Measurements from ENCODE around the gene SLC44A5. TPM values are rescaled to one million over a fixed set of nuclear protein-coding genes. Genes with fewer than 3 reads are reported as not detected.

SLC44A5 gene
- total RNA-seq, 4 donors from 2014 or later: 2.2 to 5.2 (median 3.3) TPM; not detected in 1

DNA sequence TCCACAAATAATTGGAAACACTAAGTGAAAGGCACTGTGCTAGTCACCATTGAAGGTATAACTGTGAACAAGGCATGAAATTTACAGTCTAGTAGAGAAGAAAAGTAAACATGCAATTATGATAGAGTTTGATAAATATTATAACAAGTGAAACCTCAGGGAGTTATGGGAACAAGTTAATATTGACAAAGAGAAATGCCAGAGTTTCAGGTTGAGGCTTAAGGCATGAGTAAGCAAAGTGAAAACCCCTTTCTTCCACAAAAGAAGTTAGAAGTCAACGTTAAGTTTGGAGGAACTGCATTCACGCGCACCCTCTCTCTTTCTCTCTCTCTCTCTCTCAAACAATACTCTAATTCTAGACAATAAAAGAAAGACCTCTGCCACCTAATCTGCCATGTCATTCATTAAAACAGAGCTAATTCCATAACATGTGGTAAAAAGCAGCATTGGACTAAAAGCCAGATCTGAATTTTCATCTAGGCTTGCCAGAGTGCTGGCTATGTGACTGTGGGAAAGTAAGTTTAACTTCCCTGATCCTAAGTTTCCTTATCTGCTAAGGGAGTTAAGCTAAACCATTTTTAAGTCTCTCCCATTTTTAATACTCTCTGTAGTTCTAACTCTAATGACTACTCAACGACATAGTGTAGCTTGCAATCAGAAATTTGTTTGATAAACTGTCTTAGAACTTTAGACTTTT, 22.0 kb downstream of the SLC44A5 start:
- intact Hi-C loops (cut with DNase I; ENCODE audit: low total_unique reads): no loop called here
- Histone ChIP-seq H3K27me3 (no peaks in the 10 kb centered on the region), H3K4me3 (no peak overlapping the region), H3K27ac (no peak overlapping the region), H3K4me1 (no peaks in the 10 kb centered on the region), H3K9me3 (no peaks in the 10 kb centered on the region), H3K36me3 (no peaks in the 10 kb centered on the region)
- in situ Hi-C loops (cut with MboI; ENCODE audit: low pct_ligation_motif_present in 1 of 4, low pct_unique_long_range_greater_than_20kb in 1 of 4, low sequenced_read_pairs in 3 of 4): no loop called here
- WGBS, 2 donors (ENCODE audit: low coverage in 1 of 2): 43 to 45% methylated on average over 4 of the region's 4 CpGs
- no peak for DNase-seq
- no peak for TF ChIP-seq POLR2AphosphoS5 (IDR thresholded peaks at IDR 0.05)
- no peak for TF ChIP-seq EP300 (IDR thresholded peaks at IDR 0.05; ENCODE audit: low read depth)
- no peak for TF ChIP-seq POLR2A (IDR thresholded peaks at IDR 0.05)
- TF ChIP-seq CTCF (IDR thresholded peaks at IDR 0.05): no peak

DNA sequence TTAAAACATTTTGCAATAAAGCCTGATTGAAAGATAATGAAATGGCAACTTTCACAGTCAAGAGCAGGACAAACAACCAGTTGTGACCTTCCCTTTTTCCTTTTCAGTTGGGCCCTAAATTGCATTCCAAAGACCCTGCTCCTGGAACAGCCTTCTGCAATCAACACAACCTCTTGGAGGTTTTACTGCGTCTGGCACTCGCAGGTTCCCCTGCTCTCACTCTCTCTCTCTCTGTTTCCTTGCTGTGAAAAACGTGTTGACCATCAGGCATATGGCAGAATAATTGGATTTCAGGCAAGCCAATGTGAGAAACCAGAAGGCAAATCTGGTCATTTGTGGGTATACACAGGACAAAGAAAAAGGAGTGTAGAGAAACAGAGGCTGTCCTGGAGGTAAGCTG, 23.2 kb downstream of the SLC44A5 start:
- in situ Hi-C loops (cut with MboI; ENCODE audit: low pct_ligation_motif_present in 1 of 4, low pct_unique_long_range_greater_than_20kb in 1 of 4, low sequenced_read_pairs in 3 of 4): no loop called here

GRCh38 chr1:75583282-75583681, 27.6 kb downstream of the SLC44A5 start:
- in situ Hi-C loops (cut with MboI; ENCODE audit: low pct_ligation_motif_present in 1 of 4, low pct_unique_long_range_greater_than_20kb in 1 of 4, low sequenced_read_pairs in 3 of 4) (no loop called here), intact Hi-C loops (cut with DNase I; ENCODE audit: low total_unique reads) (no loop called here)
- Histone ChIP-seq H3K4me1 (no peaks in the 10 kb centered on the region), H3K27ac (no peak overlapping the region), H3K27me3 (no peaks in the 10 kb centered on the region), H3K9me3 (no peaks in the 10 kb centered on the region), H3K36me3 (no peaks in the 10 kb centered on the region), H3K4me3 (no peak overlapping the region)
- DNase-seq: no peak
- WGBS, 2 donors (ENCODE audit: low coverage in 1 of 2): 38 to 53% methylated on average over 2 of the region's 2 CpGs
- TF ChIP-seq CTCF (IDR thresholded peaks at IDR 0.05): no peak
- TF ChIP-seq POLR2A (IDR thresholded peaks at IDR 0.05): no peak
- TF ChIP-seq EP300 (IDR thresholded peaks at IDR 0.05; ENCODE audit: low read depth): no peak
- no peak for TF ChIP-seq POLR2AphosphoS5 (IDR thresholded peaks at IDR 0.05)

More for the DNA sequence above, 23.2 kb downstream of the SLC44A5 start:
- H3K4me3 ChIP-seq: no peak overlapping the region
- WGBS, 2 donors (ENCODE audit: low coverage in 1 of 2): 26% methylated on average over 3 of the region's 3 CpGs; no CpG with 5 or more reads in 1 of the 2 donors
- H3K36me3 ChIP-seq: no peaks in the 10 kb centered on the region
- no peaks in the 10 kb centered on the region for H3K9me3 ChIP-seq
- TF ChIP-seq EP300 (IDR thresholded peaks at IDR 0.05; ENCODE audit: low read depth): no peak
- TF ChIP-seq POLR2AphosphoS5 (IDR thresholded peaks at IDR 0.05): no peak
- no peak for TF ChIP-seq POLR2A (IDR thresholded peaks at IDR 0.05)
- no peak for TF ChIP-seq CTCF (IDR thresholded peaks at IDR 0.05)
- no peaks in the 10 kb centered on the region for H3K4me1 ChIP-seq
- no peak overlapping the region for H3K27ac ChIP-seq
- no peak for DNase-seq
- intact Hi-C loops (cut with DNase I; ENCODE audit: low total_unique reads): no loop called here
- H3K27me3 ChIP-seq: no peaks in the 10 kb centered on the region

DNA sequence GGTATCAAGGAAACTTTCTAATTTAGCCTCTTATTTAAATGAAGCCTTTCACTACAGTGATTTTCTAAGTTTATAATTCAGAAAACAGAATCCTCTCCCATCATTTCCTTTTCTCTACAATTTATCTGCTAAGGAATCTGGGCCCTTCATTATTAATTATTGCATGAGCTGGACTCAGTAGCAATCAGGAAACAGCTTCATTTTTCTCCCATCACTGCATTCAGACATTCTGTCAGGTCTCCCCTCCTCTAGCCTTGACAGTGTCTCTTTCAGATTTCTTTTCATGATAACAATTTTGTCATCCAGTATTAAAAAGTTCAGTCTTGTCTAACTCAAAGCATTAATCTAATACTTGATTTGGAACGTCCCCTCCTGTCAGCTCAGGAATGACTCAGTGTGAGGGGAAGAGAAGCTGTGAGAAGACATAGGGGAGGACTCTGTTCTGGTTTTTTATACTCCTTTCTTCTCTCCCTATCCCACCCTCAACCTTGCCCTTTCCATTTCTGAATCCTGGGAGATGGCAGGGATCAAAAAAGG, 28.1 kb downstream of the SLC44A5 start:
- H3K4me1 ChIP-seq: no peaks in the 10 kb centered on the region

More for the DNA sequence above, 28.1 kb downstream of the SLC44A5 start:
- no peaks in the 10 kb centered on the region for H3K27me3 ChIP-seq
- WGBS, 2 donors (ENCODE audit: low coverage in 1 of 2): 81 to 93% methylated on average over 1 of the region's 1 CpG
- TF ChIP-seq POLR2A (IDR thresholded peaks at IDR 0.05) (no peak), CTCF (IDR thresholded peaks at IDR 0.05) (no peak), POLR2AphosphoS5 (IDR thresholded peaks at IDR 0.05) (no peak), EP300 (IDR thresholded peaks at IDR 0.05; ENCODE audit: low read depth) (no peak)
- in situ Hi-C loops (cut with MboI; ENCODE audit: low pct_ligation_motif_present in 1 of 4, low pct_unique_long_range_greater_than_20kb in 1 of 4, low sequenced_read_pairs in 3 of 4): no loop called here
- intact Hi-C loops (cut with DNase I; ENCODE audit: low total_unique reads): no loop called here
- no peak overlapping the region for H3K4me3 ChIP-seq
- H3K9me3 ChIP-seq: no peaks in the 10 kb centered on the region
- no peak overlapping the region for H3K27ac ChIP-seq
- H3K36me3 ChIP-seq: no peaks in the 10 kb centered on the region
- DNase-seq: no peak

Measured in transverse colon (tissue), 4 donors.